Prostate gland (tissue), 2 donors: ENCODE results near the gene TAF1D. TPM values are rescaled to one million over a fixed set of nuclear protein-coding genes. Genes with fewer than 3 reads are reported as not detected.

Source experiments
- DNase-seq: peaks from one replicate; pipeline ENCODE4 v3.0.0-alpha.2; 2019; ENCODE audit warnings: low spot score
- H3K27ac ChIP-seq, 2 donors: fragments of 200-600 bp; sonication (generic); 2 replicates each; pipeline ENCODE4 v1.5.1; 2017 to 2019
- H3K27me3 ChIP-seq: fragments of 200-600 bp; sonication (generic); replicated peaks from 2 replicates; pipeline ENCODE4 v1.5.1; 2019; ENCODE audit not compliant: insufficient read depth
- H3K36me3 ChIP-seq, 2 donors: fragments of 200-600 bp; sonication (generic); 1 replicate in 1 of 2; 2 replicates in 1 of 2; pipeline versions ENCODE4 v1.5.1 to v1.8.1; 2017 to 2019
- H3K4me1 ChIP-seq: fragments of 200-600 bp; sonication (generic); replicated peaks from 2 replicates; pipeline ENCODE4 v1.5.1; 2019
- H3K4me3 ChIP-seq, 2 donors: fragments of 200-600 bp; sonication (generic); 2 replicates each; pipeline ENCODE4 v1.5.1; 2017 to 2019
- H3K9me3 ChIP-seq: fragments of 200-600 bp; sonication (generic); 2 replicates; pipeline ENCODE4 v1.5.1; 2017
- POLR2A ChIP-seq: fragments of 450-650 bp; IDR thresholded peaks from one replicate; pipeline ENCODE4 v1.6.1; 2016; ENCODE audit warnings: antibody characterized with exemption, mild to moderate bottlenecking
- POLR2AphosphoS5 ChIP-seq: sonication (generic); formaldehyde crosslinking; IDR thresholded peaks from one replicate; pipeline ENCODE4 v1.6.1; 2017; ENCODE audit warnings: antibody characterized with exemption
- WGBS: methylation state at CpG from one replicate; pipeline ENCODE4 v1.1.5; 2018; 5-methylcytosine and 5-hydroxymethylcytosine counted together
- intact Hi-C: fragments of 100-400 bp; cut with DNase I; formaldehyde crosslinking; loops from one replicate; pipeline ENCODE4 v1.14.2; 2022
- total RNA-seq, 2 donors: library from RNA; depleted of rRNA; stranded (reverse); fragments of >200 nt; gene quantifications; one replicate each; pipeline ENCODE4 v1.1.0, GENCODE V29; 2016
- TF ChIP-seq, protein P1 (sequence below), 4 experiments: fragments of 200-600 bp in 2 of 4; fragments of 450-650 bp in 2 of 4; sonication (generic) in 2 of 4; IDR thresholded peaks; 1 replicate in 3 of 4; 2 replicates in 1 of 4; pipeline ENCODE4 v1.5.1; 2016 to 2019; ENCODE audit warnings: antibody characterized with exemption in 4 of 4, mild to moderate bottlenecking in 2 of 4, moderate library complexity in 2 of 4

Gene TAF1D
- total RNA-seq = 10 to 100 TPM; 39.3 to 53.0 TPM

GRCh38 chr11:93741094-93741881 is at the start of gene TAF1D, which contains the start of gene C11orf54:
Gene TAF1D, minus strand, starts transcription at chr11:93741495. Its CDS starts 2,191 bp downstream, at chr11:93739304.
Gene C11orf54, plus strand, starts transcription at chr11:93741672. Its CDS starts 5,722 bp downstream, at chr11:93747394.
- TF ChIP-seq, protein P1, sequence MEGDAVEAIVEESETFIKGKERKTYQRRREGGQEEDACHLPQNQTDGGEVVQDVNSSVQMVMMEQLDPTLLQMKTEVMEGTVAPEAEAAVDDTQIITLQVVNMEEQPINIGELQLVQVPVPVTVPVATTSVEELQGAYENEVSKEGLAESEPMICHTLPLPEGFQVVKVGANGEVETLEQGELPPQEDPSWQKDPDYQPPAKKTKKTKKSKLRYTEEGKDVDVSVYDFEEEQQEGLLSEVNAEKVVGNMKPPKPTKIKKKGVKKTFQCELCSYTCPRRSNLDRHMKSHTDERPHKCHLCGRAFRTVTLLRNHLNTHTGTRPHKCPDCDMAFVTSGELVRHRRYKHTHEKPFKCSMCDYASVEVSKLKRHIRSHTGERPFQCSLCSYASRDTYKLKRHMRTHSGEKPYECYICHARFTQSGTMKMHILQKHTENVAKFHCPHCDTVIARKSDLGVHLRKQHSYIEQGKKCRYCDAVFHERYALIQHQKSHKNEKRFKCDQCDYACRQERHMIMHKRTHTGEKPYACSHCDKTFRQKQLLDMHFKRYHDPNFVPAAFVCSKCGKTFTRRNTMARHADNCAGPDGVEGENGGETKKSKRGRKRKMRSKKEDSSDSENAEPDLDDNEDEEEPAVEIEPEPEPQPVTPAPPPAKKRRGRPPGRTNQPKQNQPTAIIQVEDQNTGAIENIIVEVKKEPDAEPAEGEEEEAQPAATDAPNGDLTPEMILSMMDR (IDR thresholded peaks at IDR 0.05) = peak in 2 of 4 experiments; percentile 3 to 40
- TF ChIP-seq POLR2A (peak; percentile 58), POLR2AphosphoS5 (peak; percentile 95)
- Histone ChIP-seq H3K27ac (peak within 1 kb of the TSS; percentile 92), H3K36me3 (no peaks in the 10 kb centered on the region), H3K9me3 (no peaks in the 10 kb centered on the region), H3K4me3 (peak within 1 kb of the TSS; percentile 63 to 73), H3K4me1 (peaks cover 10% of the 10 kb centered on the region), H3K27me3 (no peaks in the 10 kb centered on the region)
- intact Hi-C loops = loop anchor here (5.0 kb wide), 1 partner anchor 41 kb away; the partner anchor contains the start of gene MED17
- peak; percentile 98 for DNase-seq
- under 1% methylated on average over 65 of the region's 65 CpGs for WGBS

- no peak for DNase-seq
- WGBS = under 1% methylated on average over 13 of the region's 13 CpGs
- H3K4me3 ChIP-seq = peak overlapping the region; percentile 86 to 93
- no peaks in the 10 kb centered on the region for H3K27me3 ChIP-seq
- TF ChIP-seq POLR2A = no peak
- TF ChIP-seq, protein P1 (IDR thresholded peaks at IDR 0.05) = no peak
- no peaks in the 10 kb centered on the region for H3K9me3 ChIP-seq
- H3K27ac ChIP-seq = peak overlapping the region; percentile 92 to 96
- H3K36me3 ChIP-seq = no peaks in the 10 kb centered on the region
- intact Hi-C loops = loop anchor here (5.0 to 10.0 kb wide), 2 partner anchors 43 to 120 kb away; partner anchors contain the start of genes C11orf54, CEP295 and TAF1D
- H3K4me1 ChIP-seq = peaks cover 10% of the 10 kb centered on the region
Measured at GRCh38 chr11:93784935-93785360, 43.7 kb upstream of the TAF1D start.

- peak within 1 kb of the TSS; percentile 86 to 93 for H3K4me3 ChIP-seq
- H3K27ac ChIP-seq = peak within 1 kb of the TSS; percentile 92 to 96
- WGBS = under 1% methylated on average over 72 of the region's 72 CpGs
- intact Hi-C loops = loop anchor here (5.0 to 10.0 kb wide), 2 partner anchors 42 to 120 kb away; partner anchors contain the start of genes C11orf54, CEP295 and TAF1D
- H3K9me3 ChIP-seq = no peaks in the 10 kb centered on the region
- peak; percentile 98 for TF ChIP-seq POLR2AphosphoS5
- peak; percentile 88 for TF ChIP-seq POLR2A
- TF ChIP-seq, protein P1 (IDR thresholded peaks at IDR 0.05) = peak in 3 of 4 experiments; percentile 45 to 65 (median 56)
- H3K4me1 ChIP-seq = peaks cover 10% of the 10 kb centered on the region
- no peaks in the 10 kb centered on the region for H3K36me3 ChIP-seq
- no peaks in the 10 kb centered on the region for H3K27me3 ChIP-seq
- peak; percentile 92 for DNase-seq
Measured at GRCh38 chr11:93784145-93784934, 43.0 kb upstream of the TAF1D start, which contains the start of gene MED17. Gene MED17, plus strand, starts transcription at chr11:93784282. Its CDS starts 232 bp downstream, at chr11:93784514.

- intact Hi-C loops = loop anchor here (5.0 to 10.0 kb wide), 2 partner anchors 41 to 119 kb away; partner anchors contain the start of genes C11orf54, CEP295 and TAF1D
- WGBS = 0% methylated on average over 10 of the region's 10 CpGs
Measured at GRCh38 chr11:93783765-93784144, 42.5 kb upstream of the TAF1D start.

More at GRCh38 chr11:93783765-93784144, 42.5 kb upstream of the TAF1D start:
- TF ChIP-seq, protein P1 (IDR thresholded peaks at IDR 0.05) = no peak
- TF ChIP-seq POLR2A (no peak), POLR2AphosphoS5 (no peak)
- Histone ChIP-seq H3K27ac (peak overlapping the region; percentile 92 to 96), H3K27me3 (no peaks in the 10 kb centered on the region), H3K9me3 (no peaks in the 10 kb centered on the region), H3K4me3 (peak overlapping the region; percentile 86 to 93), H3K4me1 (peaks cover 10% of the 10 kb centered on the region), H3K36me3 (no peaks in the 10 kb centered on the region)
- no peak for DNase-seq
